Lower leg skin (tissue), 4 donors: ENCODE measurements around the gene TMEM242. TPM values are rescaled to one million over a fixed set of nuclear protein-coding genes. Genes with fewer than 3 reads are reported as not detected.
"Not testable (repeated sequence)": the region's sequence is repeated elsewhere in the genome, so short reads cannot be mapped to it uniquely, and the experiment has no call there.

Experiments used
- DNase-seq, 2 donors: peaks; one replicate each; pipeline ENCODE4 v3.0.0-alpha.2; 2019; ENCODE audit warnings: low spot score in 2 of 2
- H3K4me3 ChIP-seq: fragments of 200-600 bp; sonication (generic); 2 replicates; pipeline ENCODE4 v1.5.1; 2017; ENCODE audit warnings: mild to moderate bottlenecking, low read depth; ENCODE audit not compliant: poor library complexity, severe bottlenecking
- POLR2A ChIP-seq, 2 donors: fragments of 450-650 bp; IDR thresholded peaks; one replicate each; pipeline ENCODE4 v1.6.1; 2016 to 2017; ENCODE audit warnings: antibody characterized with exemption in 2 of 2, mild to moderate bottlenecking in 1 of 2, moderate library complexity in 1 of 2
- WGBS, 2 donors: methylation state at CpG; one replicate each; pipeline ENCODE4 v1.1.5; 2018; 5-methylcytosine and 5-hydroxymethylcytosine counted together
- intact Hi-C: fragments of 100-400 bp; cut with DNase I; formaldehyde crosslinking; loops from one replicate; pipeline ENCODE4 v1.15.0; 2023; ENCODE audit warnings: low total_unique reads
- total RNA-seq, 4 donors: library from RNA; depleted of rRNA; stranded (reverse); fragments of >200 nt; gene quantifications; one replicate each; pipeline ENCODE4 v1.1.0, GENCODE V29; 2016
- TF ChIP-seq, protein P1 (sequence below), 3 donors: fragments of 450-650 bp; IDR thresholded peaks; one replicate each; pipeline ENCODE4 v1.5.1; 2016; ENCODE audit warnings: antibody characterized with exemption in 3 of 3, mild to moderate bottlenecking in 3 of 3, moderate library complexity in 2 of 3

Gene TMEM242
- total RNA-seq, 4 donors from 2014 or later: 4.5 to 6.7 (median 4.8) TPM

DNA sequence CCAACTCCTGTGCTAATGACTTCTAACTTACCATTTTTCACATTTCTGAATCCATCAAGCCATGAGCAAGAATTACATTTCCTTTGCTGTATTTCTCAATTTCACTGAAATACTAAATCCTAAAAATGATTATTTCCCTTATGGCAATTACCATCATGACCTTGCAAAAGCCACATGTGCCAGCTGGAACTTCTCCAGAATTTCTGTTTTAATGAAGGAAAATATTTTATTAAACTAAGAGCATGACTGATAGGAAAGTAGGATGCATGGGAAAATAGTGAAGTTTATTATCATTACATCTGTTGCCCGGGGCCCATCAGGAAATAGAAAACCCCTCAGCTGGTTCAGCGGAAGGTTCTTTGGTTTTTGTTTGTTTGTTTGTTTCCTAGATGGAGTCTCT is 14.4 kb upstream of the TMEM242 start:
- intact Hi-C loops: no loop called here
- H3K4me3 ChIP-seq: no peak overlapping the region
- TF ChIP-seq POLR2A (IDR thresholded peaks at IDR 0.05): no peak
- TF ChIP-seq, protein P1, sequence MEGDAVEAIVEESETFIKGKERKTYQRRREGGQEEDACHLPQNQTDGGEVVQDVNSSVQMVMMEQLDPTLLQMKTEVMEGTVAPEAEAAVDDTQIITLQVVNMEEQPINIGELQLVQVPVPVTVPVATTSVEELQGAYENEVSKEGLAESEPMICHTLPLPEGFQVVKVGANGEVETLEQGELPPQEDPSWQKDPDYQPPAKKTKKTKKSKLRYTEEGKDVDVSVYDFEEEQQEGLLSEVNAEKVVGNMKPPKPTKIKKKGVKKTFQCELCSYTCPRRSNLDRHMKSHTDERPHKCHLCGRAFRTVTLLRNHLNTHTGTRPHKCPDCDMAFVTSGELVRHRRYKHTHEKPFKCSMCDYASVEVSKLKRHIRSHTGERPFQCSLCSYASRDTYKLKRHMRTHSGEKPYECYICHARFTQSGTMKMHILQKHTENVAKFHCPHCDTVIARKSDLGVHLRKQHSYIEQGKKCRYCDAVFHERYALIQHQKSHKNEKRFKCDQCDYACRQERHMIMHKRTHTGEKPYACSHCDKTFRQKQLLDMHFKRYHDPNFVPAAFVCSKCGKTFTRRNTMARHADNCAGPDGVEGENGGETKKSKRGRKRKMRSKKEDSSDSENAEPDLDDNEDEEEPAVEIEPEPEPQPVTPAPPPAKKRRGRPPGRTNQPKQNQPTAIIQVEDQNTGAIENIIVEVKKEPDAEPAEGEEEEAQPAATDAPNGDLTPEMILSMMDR (IDR thresholded peaks at IDR 0.05): no peak
- WGBS, 2 donors: 61 to 69% methylated on average over 2 of the region's 2 CpGs
- no peak for DNase-seq

DNA sequence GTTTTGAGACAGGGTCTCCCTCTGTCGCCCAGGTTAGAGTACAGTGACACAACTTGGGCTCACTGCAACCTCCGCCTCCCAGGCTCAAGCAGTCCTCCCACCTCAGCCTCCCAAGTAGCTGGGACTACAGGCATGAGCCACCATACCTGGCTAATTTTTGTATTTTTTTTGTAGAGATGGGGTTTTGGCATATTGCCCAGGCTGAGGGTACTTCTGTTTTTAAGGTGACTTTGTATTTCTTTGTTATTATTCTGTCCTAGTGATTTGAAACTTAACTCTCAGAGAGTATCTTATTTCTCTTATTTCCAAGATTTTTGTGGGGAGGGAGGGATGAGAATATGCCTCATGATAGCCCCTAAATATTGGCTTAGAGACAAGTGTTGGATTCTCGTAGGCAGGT is 14.0 kb upstream of the TMEM242 start:
- WGBS, 2 donors: 75 to 76% methylated on average over 3 of the region's 3 CpGs
- H3K4me3 ChIP-seq, DNase-seq, intact Hi-C loops: not testable (repeated sequence)

DNA sequence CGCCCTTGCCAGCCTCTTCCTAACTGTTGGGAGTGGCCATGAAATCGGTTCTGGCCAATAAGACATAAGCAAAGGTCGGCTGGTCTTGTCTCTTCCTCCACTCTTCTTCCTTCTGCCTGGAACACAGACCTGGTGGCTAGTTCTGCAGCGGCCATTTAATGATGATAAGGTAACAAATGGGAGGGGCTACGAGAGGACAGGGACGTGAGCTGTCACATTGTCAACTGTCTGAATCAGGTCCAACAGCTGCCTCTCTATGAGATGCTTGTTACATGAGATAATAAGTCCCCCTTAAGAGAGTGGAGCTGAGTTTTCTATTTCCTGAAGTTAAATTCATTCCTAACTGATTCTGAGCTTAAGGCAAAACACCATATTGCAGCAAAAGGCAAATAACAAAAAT is 12.5 kb upstream of the TMEM242 start:
- intact Hi-C loops: no loop called here
- WGBS, 2 donors: 61 to 66% methylated on average over 6 of the region's 6 CpGs
- TF ChIP-seq POLR2A (IDR thresholded peaks at IDR 0.05): no peak
- TF ChIP-seq, protein P1 (IDR thresholded peaks at IDR 0.05): no peak
- no peak for DNase-seq
- H3K4me3 ChIP-seq: no peak overlapping the region

DNA sequence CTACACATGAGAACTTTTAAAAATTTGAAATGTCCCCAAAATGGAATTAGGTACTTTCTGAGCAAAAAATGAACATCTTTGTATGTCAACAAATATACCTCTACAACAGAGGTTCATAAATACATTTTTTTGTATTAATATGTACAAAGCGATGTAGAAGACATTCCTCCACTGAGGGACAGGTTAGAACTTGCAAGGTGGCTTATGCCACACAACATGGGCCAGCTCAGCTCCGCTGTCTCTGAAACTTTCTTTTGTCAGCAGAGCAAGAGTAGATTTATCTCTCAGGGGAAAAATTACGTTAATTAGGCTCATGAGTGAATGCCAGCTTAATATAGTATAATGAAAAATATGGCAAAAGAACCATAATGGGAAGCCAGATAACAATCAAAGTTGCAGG is 10.6 kb upstream of the TMEM242 start:
- intact Hi-C loops: no loop called here
- TF ChIP-seq, protein P1 (IDR thresholded peaks at IDR 0.05): no peak
- no peak for TF ChIP-seq POLR2A (IDR thresholded peaks at IDR 0.05)
- DNase-seq: no peak
- H3K4me3 ChIP-seq: no peak overlapping the region
- WGBS, 2 donors: 45 to 52% methylated on average over 3 of the region's 3 CpGs

DNA sequence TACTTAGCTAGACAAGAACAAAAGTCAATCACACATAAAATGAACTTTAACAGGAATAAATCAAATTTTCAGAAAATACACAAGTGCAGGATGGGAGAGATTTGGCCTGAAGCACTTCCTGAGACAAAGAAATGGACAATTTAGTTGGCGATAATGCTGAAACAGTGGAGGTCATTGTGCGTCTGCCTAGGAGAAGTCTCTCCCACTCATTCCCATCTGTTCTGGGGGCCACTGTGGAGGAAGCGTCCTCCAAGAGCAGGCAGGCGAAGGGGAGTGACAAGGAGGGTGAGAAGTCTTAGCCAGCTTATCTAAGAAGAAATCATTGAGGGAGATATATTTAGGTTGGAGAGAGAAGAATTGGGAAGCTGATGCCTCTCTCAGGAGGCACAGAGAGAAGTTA is 10.2 kb upstream of the TMEM242 start:
- no peak for DNase-seq
- WGBS, 2 donors: 80 to 84% methylated on average over 4 of the region's 4 CpGs

DNA sequence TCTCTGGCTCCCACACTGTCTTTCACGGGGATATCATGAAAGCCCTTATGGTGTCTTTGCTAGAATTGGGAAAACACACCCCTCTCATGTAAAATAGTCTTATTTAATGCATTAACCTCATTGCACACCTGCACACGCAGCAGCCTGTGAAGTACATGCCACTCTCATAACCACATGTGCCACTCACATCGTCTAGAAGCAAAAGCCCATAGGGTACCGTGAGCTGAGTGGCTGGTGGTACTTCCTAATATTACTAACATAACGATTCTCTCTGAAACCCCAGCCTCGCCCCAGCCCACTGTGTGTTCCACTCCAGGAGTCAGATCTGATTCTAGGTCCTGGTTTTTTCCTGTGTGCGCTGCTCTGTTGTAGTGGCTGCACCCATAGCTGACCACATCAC is 9.5 kb upstream of the TMEM242 start:
- WGBS, 2 donors: 73 to 92% methylated on average over 6 to 7 of the region's 7 CpGs
- intact Hi-C loops: no loop called here
- no peak for TF ChIP-seq POLR2A (IDR thresholded peaks at IDR 0.05)
- TF ChIP-seq, protein P1 (IDR thresholded peaks at IDR 0.05): no peak

More for the DNA sequence above, 10.2 kb upstream of the TMEM242 start:
- intact Hi-C loops: no loop called here
- no peak overlapping the region for H3K4me3 ChIP-seq
- no peak for TF ChIP-seq POLR2A (IDR thresholded peaks at IDR 0.05)
- TF ChIP-seq, protein P1 (IDR thresholded peaks at IDR 0.05): no peak

More for the DNA sequence above, 9.5 kb upstream of the TMEM242 start:
- no peak overlapping the region for H3K4me3 ChIP-seq
- no peak for DNase-seq
